ENCODE results near the gene RPL26.
"Not testable (repeated sequence)": the region's sequence is repeated elsewhere in the genome, so short reads cannot be mapped to it uniquely, and the experiment has no call there.

The RPL26 gene

GRCh38 chr17:8359769-8360168, 23.2 kb downstream of the RPL26 start:
- Histone ChIP-seq H3K9ac (ENCODE audit: low read length) (no peak overlapping the region), H3K27ac (ENCODE audit: low read depth, low read length) (peak overlapping the region; percentile 18), H3K27me3 (ENCODE audit: control insufficient read depth, insufficient read depth, low read length) (no peaks in the 10 kb centered on the region), H3K4me3 (ENCODE audit: low read length) (no peak overlapping the region), H3K36me3 (ENCODE audit: control insufficient read depth, insufficient read depth, low read length) (no peaks in the 10 kb centered on the region), H3K4me1 (ENCODE audit: control insufficient read depth, insufficient read depth, low read length) (no peaks in the 10 kb centered on the region)

DNA sequence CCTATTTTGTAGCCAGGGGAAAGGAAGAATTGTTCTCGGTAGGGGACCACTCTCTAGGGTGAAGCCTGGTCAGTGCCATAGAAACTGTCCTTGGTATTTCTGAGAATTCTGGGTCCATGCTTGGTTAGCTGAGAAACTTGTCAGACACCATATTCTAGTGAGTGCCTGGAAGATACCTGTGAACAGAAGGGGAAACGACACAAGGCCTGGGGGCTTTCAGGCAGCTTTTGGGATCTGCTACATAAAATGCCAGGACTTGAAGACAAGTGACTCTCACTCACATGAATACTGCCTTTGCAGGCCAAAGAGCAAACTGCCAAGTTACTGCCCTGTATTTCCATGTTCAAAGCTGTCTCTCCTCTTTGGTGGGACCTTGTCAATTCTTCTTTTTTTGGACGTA, 25.1 kb downstream of the RPL26 start:
- Histone ChIP-seq H3K9ac (ENCODE audit: low read length) (no peak overlapping the region), H3K4me1 (ENCODE audit: control insufficient read depth, insufficient read depth, low read length) (no peaks in the 10 kb centered on the region), H3K36me3 (ENCODE audit: control insufficient read depth, insufficient read depth, low read length) (no peaks in the 10 kb centered on the region), H3K27ac (ENCODE audit: low read depth, low read length) (no peak overlapping the region), H3K27me3 (ENCODE audit: control insufficient read depth, insufficient read depth, low read length) (no peaks in the 10 kb centered on the region), H3K4me3 (ENCODE audit: low read length) (no peak overlapping the region)

- no peak overlapping the region for H3K27ac ChIP-seq (ENCODE audit: low read depth, low read length)
- H3K4me1 ChIP-seq (ENCODE audit: control insufficient read depth, insufficient read depth, low read length) = no peaks in the 10 kb centered on the region
- H3K36me3 ChIP-seq (ENCODE audit: control insufficient read depth, insufficient read depth, low read length) = no peaks in the 10 kb centered on the region
- H3K9ac ChIP-seq (ENCODE audit: low read length) = no peak overlapping the region
- no peak overlapping the region for H3K4me3 ChIP-seq (ENCODE audit: low read length)
- no peaks in the 10 kb centered on the region for H3K27me3 ChIP-seq (ENCODE audit: control insufficient read depth, insufficient read depth, low read length)
Measured at GRCh38 chr17:8354236-8354635, 28.8 kb downstream of the RPL26 start.

DNA sequence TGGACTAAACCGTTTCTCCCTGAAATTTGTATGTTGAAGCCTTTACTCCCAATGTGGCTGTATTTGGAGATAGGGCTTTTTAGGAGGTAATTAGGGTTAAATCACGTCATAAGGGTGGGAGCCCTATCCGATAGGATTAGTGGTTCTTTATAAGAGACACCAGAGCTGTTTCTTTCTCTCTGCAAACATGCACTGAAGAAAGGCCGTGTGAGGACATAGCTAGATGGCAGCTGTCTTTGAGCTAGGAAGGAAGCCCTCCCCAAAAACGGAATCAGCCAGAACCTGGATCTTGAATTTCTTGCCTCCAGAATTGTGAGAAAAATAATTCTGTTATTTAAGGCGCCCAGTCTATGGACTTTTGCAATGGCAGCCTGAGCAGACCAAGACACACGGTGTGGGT, 29.3 kb downstream of the RPL26 start:
- Histone ChIP-seq H3K4me3 (ENCODE audit: low read length) (no peak overlapping the region), H3K9ac (ENCODE audit: low read length) (no peak overlapping the region), H3K36me3 (ENCODE audit: control insufficient read depth, insufficient read depth, low read length) (no peaks in the 10 kb centered on the region), H3K27me3 (ENCODE audit: control insufficient read depth, insufficient read depth, low read length) (no peaks in the 10 kb centered on the region), H3K27ac (ENCODE audit: low read depth, low read length) (no peak overlapping the region), H3K4me1 (ENCODE audit: control insufficient read depth, insufficient read depth, low read length) (no peaks in the 10 kb centered on the region)

DNA sequence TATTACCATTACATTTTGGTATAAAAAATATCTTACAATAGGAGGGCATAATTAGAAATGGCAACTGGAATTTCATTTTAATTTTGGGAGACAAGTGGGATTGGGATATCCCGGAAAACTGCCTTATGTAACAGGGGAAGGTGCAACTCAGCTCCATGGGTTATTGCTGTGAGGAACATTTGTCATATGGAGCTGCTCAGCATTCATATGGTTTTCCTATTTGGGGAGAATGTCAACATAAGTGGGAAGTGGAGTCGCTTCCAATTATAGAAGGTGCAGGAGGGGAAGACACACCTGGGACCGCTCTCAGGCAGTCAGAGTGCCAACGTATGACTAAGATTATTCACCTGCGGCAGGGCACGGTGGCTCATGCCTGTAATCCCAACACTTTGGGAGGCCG, 32.7 kb downstream of the RPL26 start:
- no peak overlapping the region for H3K27ac ChIP-seq (ENCODE audit: low read depth, low read length)
- H3K36me3 ChIP-seq (ENCODE audit: control insufficient read depth, insufficient read depth, low read length) = no peaks in the 10 kb centered on the region
- no peaks in the 10 kb centered on the region for H3K4me1 ChIP-seq (ENCODE audit: control insufficient read depth, insufficient read depth, low read length)
- H3K9ac ChIP-seq (ENCODE audit: low read length) = no peak overlapping the region
- no peaks in the 10 kb centered on the region for H3K27me3 ChIP-seq (ENCODE audit: control insufficient read depth, insufficient read depth, low read length)
- H3K4me3 ChIP-seq (ENCODE audit: low read length) = no peak overlapping the region

DNA sequence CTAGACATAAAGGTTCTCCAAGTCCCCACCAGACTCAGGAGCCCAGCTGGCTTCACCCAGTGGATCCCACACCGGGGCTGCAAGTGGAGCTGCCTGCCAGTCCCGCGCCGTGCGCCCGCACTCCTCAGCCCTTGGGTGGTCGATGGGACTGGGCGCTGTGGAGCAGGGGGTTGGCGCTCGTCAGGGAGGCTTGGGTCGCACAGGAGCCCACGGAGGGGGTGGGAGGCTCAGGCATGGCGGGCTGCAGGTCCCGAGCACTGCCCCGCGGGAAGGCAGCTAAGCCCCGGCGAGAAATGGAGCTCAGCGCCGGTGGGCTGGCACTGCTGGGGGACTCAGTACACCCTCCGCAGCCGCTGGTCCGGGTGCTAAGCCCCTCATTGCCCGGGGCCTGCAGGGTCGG, 36.0 kb downstream of the RPL26 start:
- not testable (repeated sequence) for H3K27ac ChIP-seq (ENCODE audit: low read depth, low read length); H3K4me3 ChIP-seq (ENCODE audit: low read length); H3K36me3 ChIP-seq (ENCODE audit: control insufficient read depth, insufficient read depth, low read length); H3K9ac ChIP-seq (ENCODE audit: low read length); H3K27me3 ChIP-seq (ENCODE audit: control insufficient read depth, insufficient read depth, low read length); H3K4me1 ChIP-seq (ENCODE audit: control insufficient read depth, insufficient read depth, low read length)

- Histone ChIP-seq H3K9ac (ENCODE audit: low read length) (no peak overlapping the region), H3K4me1 (ENCODE audit: control insufficient read depth, insufficient read depth, low read length) (no peaks in the 10 kb centered on the region), H3K27ac (ENCODE audit: low read depth, low read length) (no peak overlapping the region), H3K4me3 (ENCODE audit: low read length) (no peak overlapping the region), H3K36me3 (ENCODE audit: control insufficient read depth, insufficient read depth, low read length) (no peaks in the 10 kb centered on the region), H3K27me3 (ENCODE audit: control insufficient read depth, insufficient read depth, low read length) (no peaks in the 10 kb centered on the region)
Measured at GRCh38 chr17:8345951-8346665, 36.9 kb downstream of the RPL26 start.

- Histone ChIP-seq H3K27ac (ENCODE audit: low read depth, low read length) (no peak overlapping the region), H3K4me1 (ENCODE audit: control insufficient read depth, insufficient read depth, low read length) (no peaks in the 10 kb centered on the region), H3K27me3 (ENCODE audit: control insufficient read depth, insufficient read depth, low read length) (no peaks in the 10 kb centered on the region), H3K4me3 (ENCODE audit: low read length) (no peak overlapping the region), H3K36me3 (ENCODE audit: control insufficient read depth, insufficient read depth, low read length) (no peaks in the 10 kb centered on the region), H3K9ac (ENCODE audit: low read length) (no peak overlapping the region)
Measured at GRCh38 chr17:8345052-8345690, 37.8 kb downstream of the RPL26 start.

- Histone ChIP-seq H3K36me3 (ENCODE audit: control insufficient read depth, insufficient read depth, low read length) (no peaks in the 10 kb centered on the region), H3K4me1 (ENCODE audit: control insufficient read depth, insufficient read depth, low read length) (no peaks in the 10 kb centered on the region), H3K27ac (ENCODE audit: low read depth, low read length) (no peak overlapping the region), H3K4me3 (ENCODE audit: low read length) (no peak overlapping the region), H3K27me3 (ENCODE audit: control insufficient read depth, insufficient read depth, low read length) (no peaks in the 10 kb centered on the region), H3K9ac (ENCODE audit: low read length) (no peak overlapping the region)
Measured at GRCh38 chr17:8341456-8341855, 41.5 kb downstream of the RPL26 start.

DNA sequence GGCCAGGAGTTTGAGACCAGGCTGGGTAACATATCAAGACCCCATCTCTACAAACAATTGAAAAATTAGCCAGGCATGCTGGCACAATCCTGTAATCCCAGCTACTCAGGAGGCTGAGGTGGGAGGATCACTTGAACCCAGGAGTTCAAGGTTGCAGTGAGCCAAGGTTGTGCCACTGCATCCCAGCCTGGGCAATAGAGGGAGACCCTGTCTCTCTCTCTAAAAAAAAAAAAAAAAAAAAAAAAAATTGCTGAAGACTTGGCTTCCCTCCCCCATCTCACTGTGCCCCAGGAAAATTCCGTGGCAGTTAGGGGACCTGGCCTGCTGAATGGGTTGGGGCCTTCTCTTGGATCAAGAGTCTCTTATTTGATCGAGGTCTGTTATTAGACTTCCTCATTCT, 43.5 kb downstream of the RPL26 start, which contains the start of gene ODF4:
Gene ODF4 (plus strand): TSS at position 301 of the 400 bp plus-strand sequence. CDS start 212 bp downstream, outside the sequence.
- Histone ChIP-seq H3K9ac (ENCODE audit: low read length) (no peak within 1 kb of the TSS), H3K4me3 (ENCODE audit: low read length) (no peak within 1 kb of the TSS), H3K27ac (ENCODE audit: low read depth, low read length) (no peak within 1 kb of the TSS), H3K27me3 (ENCODE audit: control insufficient read depth, insufficient read depth, low read length) (no peaks in the 10 kb centered on the region), H3K4me1 (ENCODE audit: control insufficient read depth, insufficient read depth, low read length) (no peaks in the 10 kb centered on the region), H3K36me3 (ENCODE audit: control insufficient read depth, insufficient read depth, low read length) (no peaks in the 10 kb centered on the region)

DNA sequence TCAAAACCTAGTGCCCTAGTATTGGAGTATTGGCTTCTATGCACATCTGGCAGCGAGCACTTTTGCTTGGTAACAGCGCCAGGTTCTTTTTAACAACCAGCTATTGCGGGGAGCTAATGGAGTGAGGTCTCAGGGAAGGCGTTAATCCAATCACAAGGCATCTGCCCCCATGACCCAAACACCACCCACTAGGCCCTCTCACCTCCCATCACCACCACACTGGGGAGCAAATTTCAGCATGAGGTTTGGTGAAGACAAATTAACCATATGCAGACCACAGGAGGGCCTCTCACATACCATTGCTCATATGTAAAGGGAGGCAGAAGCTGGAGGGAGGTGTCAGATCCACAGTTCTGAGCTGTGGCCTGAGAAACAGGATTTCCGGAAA, 44.2 kb downstream of the RPL26 start:
- Histone ChIP-seq H3K9ac (ENCODE audit: low read length) (no peak overlapping the region), H3K4me3 (ENCODE audit: low read length) (no peak overlapping the region), H3K36me3 (ENCODE audit: control insufficient read depth, insufficient read depth, low read length) (no peaks in the 10 kb centered on the region), H3K27me3 (ENCODE audit: control insufficient read depth, insufficient read depth, low read length) (no peaks in the 10 kb centered on the region), H3K27ac (ENCODE audit: low read depth, low read length) (no peak overlapping the region), H3K4me1 (ENCODE audit: control insufficient read depth, insufficient read depth, low read length) (no peaks in the 10 kb centered on the region)

GRCh38 chr17:8337802-8338752, 44.9 kb downstream of the RPL26 start:
- Histone ChIP-seq H3K9ac (ENCODE audit: low read length) (no peak overlapping the region), H3K4me1 (ENCODE audit: control insufficient read depth, insufficient read depth, low read length) (no peaks in the 10 kb centered on the region), H3K27me3 (ENCODE audit: control insufficient read depth, insufficient read depth, low read length) (no peaks in the 10 kb centered on the region), H3K4me3 (ENCODE audit: low read length) (no peak overlapping the region), H3K27ac (ENCODE audit: low read depth, low read length) (no peak overlapping the region), H3K36me3 (ENCODE audit: control insufficient read depth, insufficient read depth, low read length) (no peaks in the 10 kb centered on the region)
